ENCODE measurements around the gene CARD9.
"Not testable (repeated sequence)": the region's sequence is repeated elsewhere in the genome, so short reads cannot be mapped to it uniquely, and the experiment has no call there.

CARD9 gene

DNA sequence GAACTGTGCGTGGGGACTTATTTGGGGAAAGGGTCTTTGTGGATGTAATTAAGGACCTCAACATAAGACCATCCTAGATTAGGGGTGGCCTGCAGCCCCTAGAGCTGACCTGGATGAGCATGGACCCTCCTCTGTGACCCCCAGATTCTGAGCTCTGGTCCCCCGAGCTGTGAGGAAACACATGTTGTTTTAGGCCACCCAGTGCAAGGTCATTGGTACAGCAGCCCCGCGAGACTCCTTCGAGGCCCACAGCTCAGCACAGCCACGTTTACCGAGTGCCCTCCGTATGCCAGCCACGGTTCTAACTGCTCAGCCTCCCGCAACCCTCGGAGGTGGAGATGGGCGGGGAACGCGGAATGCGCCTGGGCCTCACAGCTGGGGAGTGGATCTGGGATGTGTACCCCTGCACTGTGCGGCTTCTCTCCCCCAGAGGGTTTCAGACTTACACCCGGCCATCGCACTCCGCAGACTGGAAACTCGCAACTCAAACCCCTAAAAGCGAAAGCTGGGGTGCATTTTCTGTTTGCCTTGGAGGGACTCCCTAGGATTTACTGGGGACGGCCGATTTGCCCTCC is 50.6 kb downstream of the CARD9 start:
- DNase-seq (ENCODE audit: low read depth), result no peak

DNA sequence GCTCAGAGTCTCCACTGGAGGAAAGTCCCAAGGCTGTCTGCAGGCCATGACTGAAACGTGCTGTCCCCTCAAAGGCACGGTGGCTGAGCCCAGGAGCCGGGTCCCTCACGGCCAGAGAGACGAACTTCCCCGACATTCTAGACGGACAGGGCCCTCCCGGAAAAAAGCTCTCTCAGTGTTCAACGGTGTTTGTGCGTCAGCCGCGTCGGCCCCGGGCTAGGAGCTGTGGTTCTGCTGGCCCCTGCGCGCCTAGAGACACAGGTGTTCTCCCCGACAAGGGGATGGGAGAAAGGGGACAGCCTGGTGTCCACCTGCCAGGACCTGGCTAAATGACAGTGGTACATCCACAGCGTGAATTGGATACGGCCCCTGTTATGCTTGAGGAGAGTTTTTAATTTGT is 51.9 kb downstream of the CARD9 start:
- no peak for DNase-seq (ENCODE audit: low read depth)

DNA sequence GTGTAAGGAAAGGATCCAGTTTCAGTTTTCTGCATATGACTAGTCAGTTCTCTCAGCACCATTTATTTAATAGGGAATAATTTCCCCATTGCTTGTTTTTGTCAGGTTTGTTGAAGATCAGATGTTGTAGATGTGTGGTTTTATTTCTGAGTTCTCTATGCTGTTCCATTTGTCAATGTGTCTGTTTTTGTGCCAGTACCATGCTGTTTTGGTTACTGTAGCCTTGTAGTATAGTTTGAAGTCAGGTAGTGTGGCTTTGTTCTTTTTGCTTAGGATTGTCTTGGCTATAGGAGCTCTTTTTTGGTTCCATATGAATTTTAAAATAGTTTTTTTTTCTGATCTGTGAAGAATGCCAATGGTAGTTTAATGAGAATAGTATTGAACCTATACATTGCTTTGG is 52.5 kb downstream of the CARD9 start:
- not testable (repeated sequence) for DNase-seq (ENCODE audit: low read depth)

DNA sequence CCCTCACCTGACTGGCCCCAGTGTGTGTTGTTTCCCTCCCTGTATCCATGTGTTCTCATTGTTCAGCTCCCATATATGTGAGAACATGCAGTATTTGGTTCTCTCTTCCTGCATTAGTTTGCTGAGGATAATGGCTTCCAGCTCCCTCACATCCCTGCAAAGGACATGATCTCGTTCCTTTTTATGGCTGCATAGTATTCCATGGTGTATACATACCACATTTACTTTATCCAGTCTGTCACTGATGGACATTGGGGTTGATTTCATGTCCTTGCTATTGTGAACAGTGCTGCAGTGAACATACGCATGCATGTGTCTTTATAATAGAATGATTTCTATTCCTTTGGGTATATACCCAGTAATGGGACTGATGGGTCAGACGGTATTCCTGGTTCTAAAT is 53.5 kb downstream of the CARD9 start:
- DNase-seq (ENCODE audit: low read depth), result not testable (repeated sequence)

DNA sequence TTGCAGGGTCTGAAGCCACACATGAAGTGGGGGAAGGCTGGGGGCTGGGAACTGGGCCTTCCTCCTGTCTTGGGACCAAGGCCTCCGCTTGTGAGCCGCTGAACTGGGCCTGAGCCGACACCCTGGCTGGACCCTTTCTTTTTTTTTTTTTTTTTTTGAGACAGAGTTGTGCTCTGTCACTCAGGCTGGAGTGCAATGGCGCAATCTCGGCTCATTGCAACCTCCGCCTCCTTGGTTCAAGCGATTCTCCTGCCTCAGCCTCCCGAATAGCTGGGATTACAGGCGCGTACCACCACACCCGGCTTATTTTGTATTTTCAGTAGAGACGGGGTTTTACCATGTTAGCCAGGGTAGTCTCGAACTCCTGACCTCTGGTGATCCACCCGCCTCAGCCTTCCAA is 54.2 kb downstream of the CARD9 start:
- DNase-seq (ENCODE audit: low read depth), result not testable (repeated sequence)

DNA sequence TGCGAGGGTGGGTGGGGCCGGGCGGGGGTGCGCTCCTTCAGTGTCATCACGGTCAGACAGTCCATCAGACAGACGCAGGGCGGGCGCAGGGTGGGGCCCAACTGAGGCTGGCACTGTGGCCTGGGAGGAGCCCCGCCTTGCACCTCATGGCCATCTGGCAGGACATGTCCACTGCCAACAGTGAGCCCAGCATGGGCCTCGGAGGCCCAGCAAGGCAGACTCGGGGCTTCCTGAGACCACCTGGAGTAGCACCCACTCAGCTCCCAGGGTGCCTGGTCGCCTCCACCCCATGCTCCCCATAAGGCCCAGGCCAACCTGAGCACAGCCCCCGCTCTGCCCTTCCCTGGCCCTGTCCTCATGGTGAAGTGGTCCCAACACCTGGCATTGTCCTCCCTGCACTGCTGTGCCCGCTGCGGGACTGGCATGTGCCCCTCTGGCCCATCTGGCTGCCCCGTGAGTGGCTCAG is 54.7 kb downstream of the CARD9 start:
- no peak for DNase-seq (ENCODE audit: low read depth)

DNA sequence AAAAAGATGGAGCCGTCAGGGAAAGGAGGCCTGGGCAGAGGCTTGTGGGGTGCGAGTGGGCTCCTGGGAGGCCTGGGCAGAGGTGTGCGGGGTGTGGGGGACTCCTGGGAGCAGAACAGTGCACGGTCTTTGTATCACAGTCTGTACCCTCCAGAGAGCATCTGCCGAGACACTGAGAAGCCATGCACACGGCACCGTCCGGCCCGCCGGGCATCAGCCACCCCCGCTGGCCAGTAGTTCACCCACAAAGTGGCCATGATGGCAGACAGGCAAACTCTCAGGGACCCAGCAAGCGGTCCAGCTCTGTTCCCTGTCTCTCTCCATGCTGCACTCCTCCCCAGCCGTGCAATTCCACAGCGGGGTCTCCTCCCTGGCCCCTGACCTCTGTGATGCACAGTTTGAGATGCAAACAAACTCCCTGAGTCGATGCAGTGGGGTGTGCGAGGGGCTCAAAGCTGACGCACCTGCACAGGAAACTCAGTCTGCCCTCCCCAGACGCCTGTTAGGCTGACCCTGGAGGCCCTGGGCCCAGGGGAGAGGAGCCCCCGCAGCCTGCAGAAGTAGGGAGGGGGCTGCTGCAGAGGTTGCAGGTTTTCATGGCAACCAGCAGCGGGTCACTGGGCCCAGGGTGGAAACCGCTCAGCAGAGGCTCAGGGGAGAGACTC is 55.2 kb downstream of the CARD9 start:
- no peak for DNase-seq (ENCODE audit: low read depth)

DNA sequence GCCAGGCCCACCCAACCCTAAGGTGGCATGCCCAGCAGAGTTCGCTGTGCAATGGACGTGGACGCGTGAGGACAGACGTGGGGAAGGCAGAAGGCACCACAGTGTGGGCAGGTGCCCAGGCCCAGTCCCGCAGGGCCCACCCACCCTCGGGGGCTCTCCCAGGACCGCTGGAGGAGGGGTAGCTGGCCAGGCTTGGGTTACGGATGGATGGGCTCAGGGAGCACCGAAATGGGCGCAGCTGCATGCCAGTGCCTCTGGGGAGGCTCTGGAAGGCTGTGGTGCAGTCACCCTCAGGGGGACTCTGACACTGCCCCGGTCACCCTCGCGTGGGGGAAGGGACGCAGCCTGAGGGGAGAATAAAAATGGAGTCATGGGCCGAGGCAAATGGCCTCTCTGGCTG is 55.8 kb downstream of the CARD9 start:
- DNase-seq (ENCODE audit: low read depth), result no peak

DNA sequence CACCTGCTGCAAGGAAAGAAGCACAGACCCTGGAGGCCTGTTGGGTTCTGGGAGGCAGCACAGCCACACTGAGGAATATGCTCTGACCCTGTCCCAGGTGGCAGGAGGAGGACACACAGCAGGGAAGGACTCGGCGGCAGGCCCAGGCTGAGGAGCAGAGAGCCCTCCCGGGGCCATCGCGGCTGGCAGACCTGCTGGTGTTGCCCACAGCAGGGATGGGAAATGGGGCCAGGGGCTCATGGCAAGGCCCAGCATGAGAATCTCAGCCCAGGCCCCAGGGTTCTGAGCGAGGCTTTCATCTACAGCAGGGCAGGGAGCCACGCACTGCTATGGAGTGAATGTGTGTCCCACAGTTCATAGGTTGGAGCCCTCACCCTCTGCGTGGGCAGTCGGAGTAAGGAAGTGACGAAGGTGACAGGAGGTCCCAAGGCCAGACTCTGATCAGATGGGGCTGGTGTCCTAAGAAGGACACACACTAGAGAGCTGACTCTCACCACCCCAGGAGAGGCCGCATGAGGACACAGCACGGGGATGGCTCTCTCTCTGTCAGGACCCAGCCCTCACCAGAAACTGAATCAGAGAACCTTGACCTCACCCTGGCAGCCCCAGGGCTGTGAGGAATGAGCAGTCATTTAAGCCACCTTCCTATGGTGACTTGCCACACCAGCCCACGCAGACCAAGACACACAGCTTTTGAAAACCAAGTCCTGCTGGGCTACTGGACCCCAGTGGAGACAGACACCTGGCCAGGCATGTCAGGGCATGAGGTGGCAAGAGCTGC is 56.4 kb downstream of the CARD9 start:
- no peak for DNase-seq (ENCODE audit: low read depth)

DNA sequence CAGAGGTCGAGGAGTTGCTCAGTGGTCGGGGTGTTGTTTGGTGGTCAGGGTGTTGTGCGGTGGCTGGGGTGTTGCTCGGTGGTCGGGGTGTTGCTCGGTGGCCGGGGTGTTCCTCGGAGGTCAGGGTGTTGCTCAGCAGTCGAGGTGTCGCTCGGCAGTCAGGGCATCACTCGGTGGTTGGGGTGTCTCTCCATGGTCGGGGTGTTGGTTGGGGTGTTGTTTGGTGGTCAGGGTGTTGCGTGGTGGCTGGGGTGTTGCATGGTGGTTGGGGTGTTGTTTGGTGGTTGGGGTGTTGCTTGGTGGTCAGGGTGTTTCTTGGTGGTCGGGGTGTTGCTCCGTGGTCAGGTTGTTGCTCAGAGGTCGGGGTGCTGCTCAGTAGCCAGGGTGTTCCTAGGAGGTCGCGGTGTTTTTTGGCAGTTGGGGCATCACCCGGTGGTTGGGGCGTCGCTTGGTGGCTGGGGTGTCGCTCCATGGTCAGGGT is 57.2 kb downstream of the CARD9 start:
- DNase-seq (ENCODE audit: low read depth), result no peak

DNA sequence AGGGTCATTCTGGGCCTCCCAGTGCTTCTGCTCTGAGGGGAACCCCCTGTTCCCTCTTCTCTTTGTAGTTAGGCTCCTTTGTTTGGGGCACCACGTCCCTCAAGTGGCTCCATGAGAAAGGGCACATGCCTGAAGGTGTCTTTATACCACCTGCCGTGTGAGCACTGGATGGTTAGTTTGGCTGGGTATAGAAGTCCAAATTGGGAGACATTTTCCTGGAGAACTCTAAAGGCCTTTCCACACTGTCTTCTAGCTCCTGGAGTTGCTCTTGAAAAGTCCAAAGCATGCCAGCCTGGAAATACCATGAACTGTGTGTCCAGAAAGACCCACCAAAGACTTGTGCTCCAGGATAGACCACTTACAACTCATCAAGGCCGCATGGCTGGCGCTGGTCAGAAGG is 58.5 kb downstream of the CARD9 start:
- no peak for DNase-seq (ENCODE audit: low read depth)

DNA sequence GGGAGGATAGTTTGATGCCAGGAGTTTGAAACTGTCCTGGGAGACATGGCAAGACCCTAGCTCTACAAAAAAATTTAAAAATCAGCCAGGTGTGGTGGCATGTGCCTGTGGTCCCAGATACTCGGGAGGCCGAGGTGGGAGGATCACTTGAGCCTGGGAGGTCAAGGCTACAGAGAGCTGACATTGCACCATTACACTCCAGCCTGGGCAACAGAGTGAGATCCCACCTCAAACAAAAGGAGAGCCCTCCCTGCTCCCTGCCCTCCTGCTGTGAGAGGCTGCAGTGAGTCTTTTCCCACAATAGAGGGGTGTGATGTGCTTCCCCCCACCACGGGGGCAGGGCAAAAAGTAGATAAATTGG is 59.4 kb downstream of the CARD9 start:
- DNase-seq (ENCODE audit: low read depth), result no peak
